Vagina (tissue), 2 donors: Measurements from ENCODE around the gene TEX264. TPM values are rescaled to one million over a fixed set of nuclear protein-coding genes. Genes with fewer than 3 reads are reported as not detected.

Source experiments
- DNase-seq, 2 donors: peaks; one replicate each; pipeline ENCODE4 v3.0.0-alpha.2; 2017; ENCODE audit errors: extremely low spot score in 2 of 2
- H3K27ac ChIP-seq: fragments of 200-600 bp; sonication (generic); one replicate; pipeline ENCODE4 v1.5.1; 2019
- H3K27me3 ChIP-seq: fragments of 200-600 bp; sonication (generic); one replicate; pipeline ENCODE4 v1.5.1; 2019
- H3K36me3 ChIP-seq, 2 donors: fragments of 200-600 bp; sonication (generic); one replicate each; pipeline ENCODE4 v1.5.1; 2017 to 2019
- H3K4me1 ChIP-seq: fragments of 200-600 bp; sonication (generic); one replicate; pipeline ENCODE4 v1.5.1; 2019
- H3K4me3 ChIP-seq, 2 donors: fragments of 200-600 bp; sonication (generic); 1 replicate in 1 of 2; 2 replicates in 1 of 2; pipeline ENCODE4 v1.5.1; 2016 to 2019
- H3K9me3 ChIP-seq: fragments of 200-600 bp; sonication (generic); one replicate; pipeline ENCODE4 v1.5.1; 2019
- POLR2A ChIP-seq, 2 donors: fragments of 450-650 bp; IDR thresholded peaks; one replicate each; pipeline ENCODE4 v1.6.1; 2017; ENCODE audit warnings: antibody characterized with exemption in 2 of 2, mild to moderate bottlenecking in 2 of 2, moderate library complexity in 2 of 2
- POLR2AphosphoS5 ChIP-seq, 2 donors: sonication (generic); formaldehyde crosslinking; IDR thresholded peaks; one replicate each; pipeline ENCODE4 v1.9.0; 2017; ENCODE audit warnings: antibody characterized with exemption in 2 of 2, mild to moderate bottlenecking in 2 of 2, low read depth in 1 of 2; ENCODE audit not compliant: insufficient read depth in 1 of 2
- intact Hi-C: fragments of 100-400 bp; cut with DNase I; formaldehyde crosslinking; loops from one replicate; pipeline ENCODE4 v1.15.1; 2023
- total RNA-seq: library from RNA; depleted of rRNA; stranded (reverse); fragments of >200 nt; gene quantifications from one replicate; pipeline ENCODE4 v1.2.3, GENCODE V29; 2016
- TF ChIP-seq, protein P1 (sequence below), 3 experiments: fragments of 450-650 bp in 2 of 3; fragments of 200-600 bp in 1 of 3; sonication (generic) in 1 of 3; IDR thresholded peaks; one replicate each; pipeline ENCODE4 v1.5.1; 2017 to 2019; ENCODE audit warnings: antibody characterized with exemption in 3 of 3, mild to moderate bottlenecking in 2 of 3, moderate library complexity in 2 of 3

TEX264 gene
- total RNA-seq, 1 donor from 2014 or later: 66.8 TPM

DNA sequence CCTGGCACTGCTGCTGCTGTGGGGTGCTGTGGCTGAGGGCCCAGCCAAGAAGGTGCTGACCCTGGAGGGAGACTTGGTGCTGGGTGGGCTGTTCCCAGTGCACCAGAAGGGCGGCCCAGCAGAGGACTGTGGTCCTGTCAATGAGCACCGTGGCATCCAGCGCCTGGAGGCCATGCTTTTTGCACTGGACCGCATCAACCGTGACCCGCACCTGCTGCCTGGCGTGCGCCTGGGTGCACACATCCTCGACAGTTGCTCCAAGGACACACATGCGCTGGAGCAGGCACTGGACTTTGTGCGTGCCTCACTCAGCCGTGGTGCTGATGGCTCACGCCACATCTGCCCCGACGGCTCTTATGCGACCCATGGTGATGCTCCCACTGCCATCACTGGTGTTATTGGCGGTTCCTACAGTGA, 38.0 kb downstream of the TEX264 start:
- Histone ChIP-seq H3K27ac (no peak overlapping the region), H3K9me3 (no peaks in the 10 kb centered on the region), H3K27me3 (no peaks in the 10 kb centered on the region), H3K4me3 (no peak overlapping the region), H3K4me1 (peaks cover 6% of the 10 kb centered on the region), H3K36me3 (no peaks in the 10 kb centered on the region)
- TF ChIP-seq POLR2A (IDR thresholded peaks at IDR 0.05) (no peak), POLR2AphosphoS5 (IDR thresholded peaks at IDR 0.05; ENCODE audit: insufficient read depth in 1 of 2, low read depth in 1 of 2) (no peak)
- TF ChIP-seq, protein P1, sequence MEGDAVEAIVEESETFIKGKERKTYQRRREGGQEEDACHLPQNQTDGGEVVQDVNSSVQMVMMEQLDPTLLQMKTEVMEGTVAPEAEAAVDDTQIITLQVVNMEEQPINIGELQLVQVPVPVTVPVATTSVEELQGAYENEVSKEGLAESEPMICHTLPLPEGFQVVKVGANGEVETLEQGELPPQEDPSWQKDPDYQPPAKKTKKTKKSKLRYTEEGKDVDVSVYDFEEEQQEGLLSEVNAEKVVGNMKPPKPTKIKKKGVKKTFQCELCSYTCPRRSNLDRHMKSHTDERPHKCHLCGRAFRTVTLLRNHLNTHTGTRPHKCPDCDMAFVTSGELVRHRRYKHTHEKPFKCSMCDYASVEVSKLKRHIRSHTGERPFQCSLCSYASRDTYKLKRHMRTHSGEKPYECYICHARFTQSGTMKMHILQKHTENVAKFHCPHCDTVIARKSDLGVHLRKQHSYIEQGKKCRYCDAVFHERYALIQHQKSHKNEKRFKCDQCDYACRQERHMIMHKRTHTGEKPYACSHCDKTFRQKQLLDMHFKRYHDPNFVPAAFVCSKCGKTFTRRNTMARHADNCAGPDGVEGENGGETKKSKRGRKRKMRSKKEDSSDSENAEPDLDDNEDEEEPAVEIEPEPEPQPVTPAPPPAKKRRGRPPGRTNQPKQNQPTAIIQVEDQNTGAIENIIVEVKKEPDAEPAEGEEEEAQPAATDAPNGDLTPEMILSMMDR (IDR thresholded peaks at IDR 0.05): no peak
- intact Hi-C loops: no loop called here
- no peak for DNase-seq

DNA sequence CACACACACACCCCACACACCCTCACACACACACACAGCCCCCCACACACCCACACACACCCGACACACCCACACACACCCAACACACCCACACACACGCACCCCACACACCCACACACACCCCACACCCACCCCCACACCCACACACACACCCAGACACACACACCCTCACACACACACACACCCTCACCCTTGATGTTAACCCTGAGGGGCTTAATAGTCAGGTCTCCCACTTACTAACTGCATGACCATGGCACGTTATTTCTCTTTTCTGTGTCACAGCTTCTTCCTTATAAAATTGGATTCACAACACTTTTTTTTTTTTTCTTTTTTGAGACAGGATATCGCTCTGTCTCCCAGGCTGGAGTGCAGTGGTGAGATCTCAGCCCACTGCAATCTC, 38.6 kb downstream of the TEX264 start:
- Histone ChIP-seq H3K27me3 (no peaks in the 10 kb centered on the region), H3K4me1 (peaks cover 6% of the 10 kb centered on the region), H3K36me3 (no peaks in the 10 kb centered on the region), H3K9me3 (no peaks in the 10 kb centered on the region), H3K27ac (no peak overlapping the region), H3K4me3 (no peak overlapping the region)
- TF ChIP-seq, protein P1 (IDR thresholded peaks at IDR 0.05): no peak
- TF ChIP-seq POLR2A (IDR thresholded peaks at IDR 0.05) (no peak), POLR2AphosphoS5 (IDR thresholded peaks at IDR 0.05; ENCODE audit: insufficient read depth in 1 of 2, low read depth in 1 of 2) (no peak)
- DNase-seq: no peak
- intact Hi-C loops: no loop called here

DNA sequence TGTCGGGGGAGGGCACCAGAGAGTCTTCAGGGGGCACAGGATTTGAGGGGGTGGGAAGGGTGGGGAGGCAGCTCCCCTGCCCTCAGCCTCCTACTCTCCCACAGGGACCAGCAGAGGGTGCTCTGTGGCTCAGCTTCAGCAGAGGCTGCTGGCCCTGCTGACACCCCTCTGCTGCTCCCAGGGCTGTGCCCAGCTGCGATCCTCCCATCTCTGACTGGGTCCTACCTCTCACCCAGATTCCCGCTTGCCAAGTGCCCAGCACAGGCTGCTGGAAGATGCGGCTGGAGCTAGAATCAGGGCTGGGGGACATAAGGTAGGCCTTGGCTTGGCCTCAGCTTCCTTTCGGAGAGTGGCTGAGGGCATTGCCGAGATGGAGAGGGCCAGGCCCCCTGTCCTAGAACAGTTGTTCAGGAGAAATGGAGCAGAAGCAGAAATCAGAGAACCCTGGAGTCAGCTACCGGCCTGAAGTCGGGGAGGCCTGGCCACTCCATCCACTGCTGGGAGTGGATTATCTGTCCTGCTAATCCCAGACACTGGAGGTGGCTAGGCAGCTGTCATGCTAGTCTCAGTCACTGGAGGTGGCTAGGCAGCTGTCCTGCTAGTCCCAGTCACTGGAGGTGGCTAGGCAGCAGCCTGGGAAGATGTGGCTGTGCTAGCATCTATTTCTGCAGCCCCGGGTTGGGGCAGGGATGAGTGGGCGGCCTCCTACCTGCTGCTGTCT, 39.7 kb downstream of the TEX264 start:
- Histone ChIP-seq H3K4me1 (peaks cover 6% of the 10 kb centered on the region), H3K27ac (no peak overlapping the region), H3K27me3 (no peaks in the 10 kb centered on the region), H3K4me3 (no peak overlapping the region), H3K36me3 (no peaks in the 10 kb centered on the region), H3K9me3 (no peaks in the 10 kb centered on the region)
- intact Hi-C loops: no loop called here
- no peak for DNase-seq
- TF ChIP-seq, protein P1 (IDR thresholded peaks at IDR 0.05): no peak

DNA sequence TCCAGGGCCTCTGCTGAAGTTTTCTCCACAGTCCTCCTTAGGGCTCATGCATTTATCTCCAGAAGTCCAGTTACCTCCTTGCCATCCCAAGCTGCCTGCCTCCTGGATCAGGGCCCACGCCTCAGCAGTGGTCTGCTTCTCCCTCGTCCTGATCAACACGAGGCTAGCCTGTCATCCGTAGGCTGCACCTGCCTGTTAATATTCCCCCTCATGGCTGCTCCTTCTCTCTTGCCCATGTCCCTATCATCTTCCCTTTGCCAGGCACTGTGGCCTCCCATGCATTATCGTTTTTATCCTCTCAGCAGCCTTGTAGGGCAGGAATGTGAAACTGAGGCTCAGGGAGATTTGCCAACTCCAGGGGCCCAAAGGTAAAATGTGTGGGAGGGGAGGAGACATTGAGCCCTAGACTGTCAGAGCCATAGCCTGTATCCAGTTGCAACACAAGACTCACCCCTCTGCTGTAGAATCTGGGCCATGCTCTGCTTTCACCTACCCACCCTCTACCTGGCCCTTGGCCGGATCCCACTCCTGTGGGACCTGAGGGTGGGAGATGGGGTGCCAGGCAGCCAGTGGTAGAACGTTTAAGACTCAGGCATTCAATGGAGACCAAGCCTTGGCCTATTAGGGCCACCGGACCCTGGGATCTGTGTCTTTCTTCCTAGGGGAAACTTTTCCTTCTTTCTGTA, 40.4 kb downstream of the TEX264 start:
- peaks cover 6% of the 10 kb centered on the region for H3K4me1 ChIP-seq
- H3K4me3 ChIP-seq: no peak overlapping the region
- no peak overlapping the region for H3K27ac ChIP-seq
- TF ChIP-seq POLR2A (IDR thresholded peaks at IDR 0.05): no peak
- TF ChIP-seq POLR2AphosphoS5 (IDR thresholded peaks at IDR 0.05; ENCODE audit: insufficient read depth in 1 of 2, low read depth in 1 of 2): no peak
- TF ChIP-seq, protein P1 (IDR thresholded peaks at IDR 0.05): no peak
- no peaks in the 10 kb centered on the region for H3K36me3 ChIP-seq
- no peaks in the 10 kb centered on the region for H3K27me3 ChIP-seq
- no peaks in the 10 kb centered on the region for H3K9me3 ChIP-seq
- intact Hi-C loops: no loop called here
- DNase-seq: no peak

DNA sequence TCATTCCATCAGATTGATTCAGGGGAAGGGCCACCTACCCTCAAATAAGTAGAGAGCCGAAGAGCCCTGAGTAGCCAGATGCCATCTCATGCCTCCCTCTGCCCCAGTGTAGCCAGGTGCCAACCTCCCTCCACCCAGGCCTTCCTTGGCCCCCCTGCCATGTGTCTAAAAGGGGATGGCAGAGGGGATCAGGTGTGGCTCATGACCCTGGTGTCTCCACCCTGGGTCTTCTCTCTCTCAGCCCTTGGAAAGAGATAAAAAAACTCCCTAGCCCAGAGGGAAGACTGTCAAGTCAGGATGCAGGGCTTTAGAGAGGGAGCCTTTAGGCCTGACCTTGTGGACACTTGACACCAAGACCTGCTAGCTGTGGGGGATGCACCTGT, 41.0 kb downstream of the TEX264 start:
- Histone ChIP-seq H3K4me1 (peaks cover 5% of the 10 kb centered on the region), H3K9me3 (no peaks in the 10 kb centered on the region), H3K27ac (no peak overlapping the region), H3K36me3 (no peaks in the 10 kb centered on the region), H3K27me3 (no peaks in the 10 kb centered on the region), H3K4me3 (no peak overlapping the region)
- TF ChIP-seq, protein P1 (IDR thresholded peaks at IDR 0.05): no peak
- TF ChIP-seq POLR2AphosphoS5 (IDR thresholded peaks at IDR 0.05; ENCODE audit: insufficient read depth in 1 of 2, low read depth in 1 of 2) (no peak), POLR2A (IDR thresholded peaks at IDR 0.05) (no peak)
- DNase-seq: no peak
- intact Hi-C loops: no loop called here
